ENCODE data around the gene PSMB8. TPM values are rescaled to one million over a fixed set of nuclear protein-coding genes. Genes with fewer than 3 reads are reported as not detected.

PSMB8 gene
- total RNA-seq, 6 experiments from 2014 or later: 24.4 to 43.3 (median 39.5) TPM

GRCh38 chr6:32851025-32851424, 7.2 kb upstream of the PSMB8 start:
- Mint-ChIP-seq H3K4me1 (ENCODE audit: low read depth) (peaks cover 29% of the 10 kb centered on the region), H3K36me3 (ENCODE audit: low read depth) (peaks cover 33% of the 10 kb centered on the region), H3K27ac (no peak overlapping the region), H3K27me3 (ENCODE audit: insufficient read depth) (peaks cover 2% of the 10 kb centered on the region), H3K4me3 (no peak overlapping the region), H3K9me3 (no peaks in the 10 kb centered on the region)
- no peak for TF ChIP-seq CTCF (IDR thresholded peaks at IDR 0.05)
- DNase-seq: no peak

DNA sequence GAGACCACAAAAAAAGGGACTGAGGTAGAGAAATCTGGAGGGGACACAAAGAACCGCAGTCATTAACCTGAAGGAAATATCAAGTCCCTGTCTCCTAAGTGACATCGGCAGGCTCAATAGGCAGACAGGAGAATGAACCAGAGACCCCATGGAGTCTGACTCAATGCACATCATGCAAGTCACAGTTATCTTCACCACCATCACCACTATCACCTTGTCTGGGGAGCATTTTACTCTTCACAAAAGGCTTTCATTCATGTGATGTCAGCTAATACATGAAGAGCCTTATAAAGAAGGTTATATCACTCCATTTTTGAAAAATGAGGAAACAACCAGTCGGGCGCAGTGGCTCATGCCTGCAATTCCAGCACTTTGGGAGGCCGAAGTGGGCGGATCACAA, 5.3 kb upstream of the PSMB8 start:
- peaks cover 21% of the 10 kb centered on the region for H3K4me1 Mint-ChIP-seq (ENCODE audit: low read depth)
- no peak for TF ChIP-seq CTCF (IDR thresholded peaks at IDR 0.05)
- no peaks in the 10 kb centered on the region for H3K9me3 Mint-ChIP-seq
- DNase-seq: no peak
- no peak overlapping the region for H3K4me3 Mint-ChIP-seq
- peaks cover 4% of the 10 kb centered on the region for H3K27me3 Mint-ChIP-seq (ENCODE audit: insufficient read depth)
- no peak overlapping the region for H3K27ac Mint-ChIP-seq
- peaks cover 33% of the 10 kb centered on the region for H3K36me3 Mint-ChIP-seq (ENCODE audit: low read depth)

DNA sequence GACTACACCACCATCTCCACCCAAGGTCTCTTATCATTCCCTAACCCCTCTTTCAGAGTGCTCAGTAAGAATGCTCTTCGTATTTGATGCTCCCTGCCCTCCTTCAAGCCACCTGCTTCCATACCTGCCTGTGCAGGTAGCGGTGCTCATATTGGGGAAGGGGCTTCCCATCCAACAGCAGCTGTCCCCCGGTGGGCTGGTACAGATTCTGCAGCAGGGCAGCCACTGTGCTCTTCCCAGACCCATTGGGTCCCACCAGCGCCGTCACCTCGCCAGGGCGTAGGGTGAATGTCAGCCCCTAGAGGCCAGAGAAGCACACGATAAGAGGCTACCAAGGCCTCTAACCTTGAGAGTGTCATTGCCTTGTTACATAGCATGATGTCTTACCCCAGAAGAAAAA, 3.9 kb upstream of the PSMB8 start:
- Mint-ChIP-seq H3K4me3 (no peak overlapping the region), H3K27me3 (ENCODE audit: insufficient read depth) (peaks cover 6% of the 10 kb centered on the region), H3K36me3 (ENCODE audit: low read depth) (peaks cover 33% of the 10 kb centered on the region), H3K4me1 (ENCODE audit: low read depth) (peaks cover 30% of the 10 kb centered on the region), H3K27ac (no peak overlapping the region), H3K9me3 (no peaks in the 10 kb centered on the region)
- DNase-seq: no peak
- no peak for TF ChIP-seq CTCF (IDR thresholded peaks at IDR 0.05)

GRCh38 chr6:32847004-32847403, 3.2 kb upstream of the PSMB8 start:
- Mint-ChIP-seq H3K36me3 (ENCODE audit: low read depth) (peaks cover 36% of the 10 kb centered on the region), H3K27ac (no peak overlapping the region), H3K4me3 (no peak overlapping the region), H3K9me3 (no peaks in the 10 kb centered on the region), H3K27me3 (ENCODE audit: insufficient read depth) (peaks cover 6% of the 10 kb centered on the region), H3K4me1 (ENCODE audit: low read depth) (peaks cover 30% of the 10 kb centered on the region)
- no peak for TF ChIP-seq CTCF (IDR thresholded peaks at IDR 0.05)
- DNase-seq: no peak

DNA sequence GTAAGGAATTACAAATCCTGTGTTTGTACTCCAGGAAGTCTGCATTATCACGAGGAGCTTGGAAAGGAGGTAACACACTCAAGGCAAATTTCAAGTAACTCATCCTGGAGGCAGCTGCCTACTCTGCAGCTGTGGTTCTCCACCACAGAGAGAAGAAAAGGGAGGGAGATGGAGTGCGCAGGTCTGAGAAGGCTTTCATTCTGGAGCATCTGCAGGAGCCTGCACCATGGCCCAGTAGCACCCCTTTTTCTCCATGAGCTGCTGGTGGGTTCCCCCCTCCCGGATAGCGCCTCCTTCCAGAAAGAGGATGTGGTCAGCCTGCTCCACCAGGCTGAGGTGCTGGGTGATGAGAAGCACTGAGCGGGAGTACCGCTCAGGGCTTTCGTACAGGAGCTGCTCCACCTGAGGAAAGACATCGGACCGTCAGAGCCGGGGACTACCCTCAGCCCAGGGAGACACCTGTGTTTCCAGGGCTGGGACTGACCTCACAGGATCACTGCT, 1.6 kb upstream of the PSMB8 start:
- DNase-seq: no peak
- peaks cover 6% of the 10 kb centered on the region for H3K27me3 Mint-ChIP-seq (ENCODE audit: insufficient read depth)
- H3K4me3 Mint-ChIP-seq: no peak overlapping the region

More for the DNA sequence above, 1.6 kb upstream of the PSMB8 start:
- H3K4me1 Mint-ChIP-seq (ENCODE audit: low read depth): peaks cover 28% of the 10 kb centered on the region
- no peaks in the 10 kb centered on the region for H3K9me3 Mint-ChIP-seq
- TF ChIP-seq CTCF (IDR thresholded peaks at IDR 0.05): no peak
- peaks cover 38% of the 10 kb centered on the region for H3K36me3 Mint-ChIP-seq (ENCODE audit: low read depth)
- no peak overlapping the region for H3K27ac Mint-ChIP-seq
